Endothelial cell of umbilical vein (primary cell): ENCODE data around the gene DIAPH2.

ENCODE experiments used
- POLR2AphosphoS5 ChIP-seq: IDR thresholded peaks from 2 replicates; pipeline ENCODE4 v1.6.1; 2012; ENCODE audit warnings: low read depth, mild to moderate bottlenecking, control low read depth, low read length, moderate library complexity; ENCODE audit not compliant: insufficient read depth
- TF ChIP-seq, protein P1 (sequence below), 2 donors: IDR thresholded peaks; 1 replicate in 1 of 2; 2 replicates in 1 of 2; pipeline ENCODE4 v1.5.1; 2011; ENCODE audit warnings: low read length in 2 of 2, mild to moderate bottlenecking in 2 of 2, moderate library complexity in 2 of 2, control low read depth in 1 of 2, inconsistent platforms in 1 of 2, low read depth in 1 of 2; ENCODE audit not compliant: insufficient read depth in 1 of 2; ENCODE audit errors: extremely low read depth in 1 of 2

GRCh38 chrX:96791559-96791958 lies 106.9 kb downstream of the DIAPH2 start:
- TF ChIP-seq, protein P1, sequence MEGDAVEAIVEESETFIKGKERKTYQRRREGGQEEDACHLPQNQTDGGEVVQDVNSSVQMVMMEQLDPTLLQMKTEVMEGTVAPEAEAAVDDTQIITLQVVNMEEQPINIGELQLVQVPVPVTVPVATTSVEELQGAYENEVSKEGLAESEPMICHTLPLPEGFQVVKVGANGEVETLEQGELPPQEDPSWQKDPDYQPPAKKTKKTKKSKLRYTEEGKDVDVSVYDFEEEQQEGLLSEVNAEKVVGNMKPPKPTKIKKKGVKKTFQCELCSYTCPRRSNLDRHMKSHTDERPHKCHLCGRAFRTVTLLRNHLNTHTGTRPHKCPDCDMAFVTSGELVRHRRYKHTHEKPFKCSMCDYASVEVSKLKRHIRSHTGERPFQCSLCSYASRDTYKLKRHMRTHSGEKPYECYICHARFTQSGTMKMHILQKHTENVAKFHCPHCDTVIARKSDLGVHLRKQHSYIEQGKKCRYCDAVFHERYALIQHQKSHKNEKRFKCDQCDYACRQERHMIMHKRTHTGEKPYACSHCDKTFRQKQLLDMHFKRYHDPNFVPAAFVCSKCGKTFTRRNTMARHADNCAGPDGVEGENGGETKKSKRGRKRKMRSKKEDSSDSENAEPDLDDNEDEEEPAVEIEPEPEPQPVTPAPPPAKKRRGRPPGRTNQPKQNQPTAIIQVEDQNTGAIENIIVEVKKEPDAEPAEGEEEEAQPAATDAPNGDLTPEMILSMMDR (IDR thresholded peaks at IDR 0.05; ENCODE audit: extremely low read depth in 1 of 2, insufficient read depth in 1 of 2, low read depth in 1 of 2, low read length in 2 of 2), result no peak
- TF ChIP-seq POLR2AphosphoS5, result no peak
